DND-41 (cell line): ENCODE results near the gene ATG101.

Source experiments
- ATAC-seq: fragments of 200-7000 bp; cut with Tn5 transposase; 3 replicates; pipeline ENCODE4 v1.9.1; 2021; ENCODE audit warnings: low read depth; ENCODE audit not compliant: insufficient read depth
- DNase-seq: peaks from one replicate; pipeline ENCODE4 v3.0.0-alpha.2; 2020
- H2AFZ ChIP-seq: 2 replicates; pipeline ENCODE4 v1.6.0; 2012; ENCODE audit warnings: low read depth, low read length
- H3K27ac ChIP-seq: 2 replicates; pipeline ENCODE4 v1.5.1; 2012; ENCODE audit warnings: low read length, inconsistent platforms
- H3K27me3 ChIP-seq: fragments of 200-600 bp; sonication (generic); 2 replicates; pipeline ENCODE4 v1.6.0; 2012; ENCODE audit warnings: low read length, mild to moderate bottlenecking, inconsistent platforms; ENCODE audit not compliant: insufficient read depth, poor library complexity
- H3K36me3 ChIP-seq: 2 replicates; pipeline ENCODE4 v1.5.1; 2012; ENCODE audit warnings: low read length, inconsistent platforms; ENCODE audit not compliant: insufficient read depth
- H3K4me1 ChIP-seq: 2 replicates; pipeline ENCODE4 v1.5.1; 2012; ENCODE audit warnings: mild to moderate bottlenecking, low read length; ENCODE audit not compliant: insufficient read depth
- H3K4me2 ChIP-seq: 2 replicates; pipeline ENCODE4 v1.6.0; 2012; ENCODE audit warnings: mild to moderate bottlenecking, moderate library complexity, low read length, inconsistent platforms; ENCODE audit not compliant: insufficient read depth
- H3K4me3 ChIP-seq, 2 experiments: fragments of 200-600 bp in 1 of 2; shearing (Covaris generic) in 1 of 2; 2 replicates each; pipeline ENCODE4 v1.5.1; 2012 to 2016; ENCODE audit warnings: inconsistent platforms in 2 of 2, low read length in 2 of 2, mild to moderate bottlenecking in 2 of 2, low read depth in 1 of 2, moderate library complexity in 1 of 2
- H3K79me2 ChIP-seq: 2 replicates; pipeline ENCODE4 v1.6.0; 2012; ENCODE audit warnings: low read length, inconsistent platforms; ENCODE audit not compliant: insufficient read depth
- H3K9ac ChIP-seq: 2 replicates; pipeline ENCODE4 v1.6.0; 2012; ENCODE audit warnings: low read depth, mild to moderate bottlenecking, inconsistent platforms, low read length, moderate library complexity
- H3K9me3 ChIP-seq: 2 replicates; pipeline ENCODE4 v1.5.1; 2012; ENCODE audit warnings: low read length, moderate library complexity, mild to moderate bottlenecking, inconsistent platforms; ENCODE audit not compliant: insufficient read depth, severe bottlenecking
- H4K20me1 ChIP-seq: 2 replicates; pipeline ENCODE4 v1.6.0; 2012; ENCODE audit warnings: low read length; ENCODE audit not compliant: insufficient read depth
- EZH2 ChIP-seq: IDR thresholded peaks from 3 replicates; pipeline ENCODE4 v1.6.1; 2012; ENCODE audit warnings: borderline replicate concordance, low read depth, mild to moderate bottlenecking, moderate library complexity, low read length, inconsistent platforms; ENCODE audit not compliant: severe bottlenecking
- TF ChIP-seq, protein P1 (sequence below): IDR thresholded peaks from 2 replicates; pipeline ENCODE4 v1.5.1; 2012; ENCODE audit warnings: borderline replicate concordance, low read length, moderate library complexity, mild to moderate bottlenecking; ENCODE audit not compliant: poor library complexity, severe bottlenecking; ENCODE audit errors: extremely low read depth

ATG101 gene

DNA sequence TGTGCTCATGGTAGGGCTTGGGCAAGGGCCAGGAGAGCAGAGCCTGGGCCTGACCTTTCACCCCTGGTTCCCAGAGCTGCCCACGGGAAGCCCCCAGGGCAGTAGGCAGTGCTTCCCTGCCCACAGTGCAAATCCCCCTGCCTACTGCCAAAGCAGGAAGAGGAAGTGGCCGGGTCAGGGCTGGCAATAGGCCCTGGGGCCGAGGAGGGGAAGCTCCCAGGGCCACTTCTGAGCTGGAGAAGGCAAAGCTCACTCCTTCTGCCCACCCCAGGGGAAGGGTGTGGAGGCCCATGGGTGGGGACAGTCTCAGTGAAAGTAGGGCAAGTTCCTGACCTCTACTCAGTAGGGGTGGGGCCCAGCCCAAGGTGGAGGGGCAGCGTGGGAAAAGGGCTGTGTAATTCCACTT lies 24.0 kb upstream of the ATG101 start:
- ATAC-seq = no peak
- Histone ChIP-seq H2AFZ (no peak overlapping the region), H3K27me3 (peaks cover 28% of the 10 kb centered on the region), H3K4me3 (no peak overlapping the region), H3K9ac (no peak overlapping the region), H3K27ac (no peak overlapping the region), H3K36me3 (no peaks in the 10 kb centered on the region), H4K20me1 (peaks cover 13% of the 10 kb centered on the region), H3K4me1 (peaks cover 17% of the 10 kb centered on the region), H3K4me2 (no peak overlapping the region), H3K9me3 (no peaks in the 10 kb centered on the region), H3K79me2 (no peaks in the 10 kb centered on the region)
- no peak for DNase-seq
- TF ChIP-seq, protein P1, sequence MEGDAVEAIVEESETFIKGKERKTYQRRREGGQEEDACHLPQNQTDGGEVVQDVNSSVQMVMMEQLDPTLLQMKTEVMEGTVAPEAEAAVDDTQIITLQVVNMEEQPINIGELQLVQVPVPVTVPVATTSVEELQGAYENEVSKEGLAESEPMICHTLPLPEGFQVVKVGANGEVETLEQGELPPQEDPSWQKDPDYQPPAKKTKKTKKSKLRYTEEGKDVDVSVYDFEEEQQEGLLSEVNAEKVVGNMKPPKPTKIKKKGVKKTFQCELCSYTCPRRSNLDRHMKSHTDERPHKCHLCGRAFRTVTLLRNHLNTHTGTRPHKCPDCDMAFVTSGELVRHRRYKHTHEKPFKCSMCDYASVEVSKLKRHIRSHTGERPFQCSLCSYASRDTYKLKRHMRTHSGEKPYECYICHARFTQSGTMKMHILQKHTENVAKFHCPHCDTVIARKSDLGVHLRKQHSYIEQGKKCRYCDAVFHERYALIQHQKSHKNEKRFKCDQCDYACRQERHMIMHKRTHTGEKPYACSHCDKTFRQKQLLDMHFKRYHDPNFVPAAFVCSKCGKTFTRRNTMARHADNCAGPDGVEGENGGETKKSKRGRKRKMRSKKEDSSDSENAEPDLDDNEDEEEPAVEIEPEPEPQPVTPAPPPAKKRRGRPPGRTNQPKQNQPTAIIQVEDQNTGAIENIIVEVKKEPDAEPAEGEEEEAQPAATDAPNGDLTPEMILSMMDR = no peak
- no peak for TF ChIP-seq EZH2

DNA sequence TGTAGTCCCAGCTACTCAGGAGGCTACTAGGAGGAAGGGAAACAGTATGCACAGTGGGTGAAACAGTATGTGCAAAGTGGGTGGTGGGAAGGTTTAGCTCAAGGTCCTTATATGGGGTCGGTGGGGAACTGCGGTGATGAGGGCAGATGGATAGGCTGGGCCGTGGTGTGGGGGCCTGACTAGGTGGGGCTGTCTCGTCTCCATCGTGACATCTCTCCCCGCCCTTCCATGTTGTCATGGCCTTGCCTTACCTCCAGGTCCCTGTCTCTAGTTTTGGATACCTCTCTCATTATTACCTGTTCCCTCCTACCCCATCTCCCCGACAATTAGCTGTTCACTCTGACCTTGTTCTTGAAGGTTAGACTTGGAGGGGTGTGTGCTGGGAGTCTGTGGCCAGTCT lies 22.9 kb upstream of the ATG101 start:
- DNase-seq (no peak), ATAC-seq (no peak)
- Histone ChIP-seq H2AFZ (no peak overlapping the region), H4K20me1 (peaks cover 20% of the 10 kb centered on the region), H3K9ac (no peak overlapping the region), H3K27ac (no peak overlapping the region), H3K4me2 (no peak overlapping the region), H3K27me3 (peaks cover 38% of the 10 kb centered on the region), H3K4me3 (no peak overlapping the region), H3K9me3 (no peaks in the 10 kb centered on the region), H3K4me1 (peaks cover 25% of the 10 kb centered on the region), H3K79me2 (no peaks in the 10 kb centered on the region), H3K36me3 (no peaks in the 10 kb centered on the region)
- TF ChIP-seq, protein P1 = no peak
- TF ChIP-seq EZH2 = no peak

DNA sequence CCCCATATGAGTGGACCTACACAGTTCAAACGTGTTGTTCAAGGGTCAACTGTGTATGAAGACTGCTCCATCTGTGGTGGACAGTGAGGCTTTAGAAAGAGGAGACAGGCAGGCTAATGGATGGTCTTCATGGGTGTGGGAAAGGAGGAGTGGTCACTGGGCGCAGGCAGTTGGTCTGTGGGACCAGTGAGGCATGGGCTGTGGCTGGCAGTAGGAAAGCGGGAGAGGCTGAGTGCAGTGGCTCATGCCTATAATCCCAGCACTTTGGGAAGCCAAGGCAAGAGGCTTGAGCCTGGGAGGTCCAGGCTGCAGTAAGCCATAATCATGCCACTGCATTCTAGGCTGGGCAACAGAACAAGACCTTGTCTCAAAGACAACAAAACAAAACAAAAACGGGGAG lies 20.5 kb upstream of the ATG101 start:
- Histone ChIP-seq H3K4me3 (no peak overlapping the region), H3K4me2 (no peak overlapping the region), H3K9ac (no peak overlapping the region), H3K27ac (no peak overlapping the region), H3K4me1 (peaks cover 19% of the 10 kb centered on the region), H2AFZ (no peak overlapping the region), H3K9me3 (no peaks in the 10 kb centered on the region), H3K27me3 (peaks cover 60% of the 10 kb centered on the region), H4K20me1 (peaks cover 35% of the 10 kb centered on the region), H3K36me3 (no peaks in the 10 kb centered on the region), H3K79me2 (no peaks in the 10 kb centered on the region)
- no peak for ATAC-seq
- TF ChIP-seq, protein P1 = no peak
- TF ChIP-seq EZH2 = no peak
- DNase-seq = no peak

DNA sequence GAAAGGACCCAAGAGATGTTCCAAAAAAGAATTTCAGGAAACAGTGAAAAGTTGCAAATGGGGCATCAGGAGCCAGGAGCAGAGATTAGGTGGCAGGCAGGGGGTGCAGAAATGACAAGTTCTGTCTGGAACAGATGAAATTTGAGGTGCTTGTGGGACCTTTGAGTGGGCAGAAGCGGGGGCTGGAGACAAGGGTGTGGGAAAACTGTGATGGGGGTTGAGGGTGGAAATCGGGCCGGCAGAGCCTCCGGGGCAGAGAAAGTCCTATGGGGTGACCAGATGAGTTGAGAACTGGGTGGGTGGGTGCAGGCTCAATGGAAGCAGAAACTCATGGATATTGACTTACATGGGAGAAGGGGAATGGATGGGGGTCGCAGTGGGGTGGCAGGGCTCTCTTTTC lies 20.1 kb upstream of the ATG101 start:
- no peak overlapping the region for H3K4me3 ChIP-seq
- H3K9me3 ChIP-seq = no peaks in the 10 kb centered on the region

More for the DNA sequence above, 20.1 kb upstream of the ATG101 start:
- DNase-seq (no peak), ATAC-seq (no peak)
- Histone ChIP-seq H3K79me2 (no peaks in the 10 kb centered on the region), H3K27ac (no peak overlapping the region), H3K9ac (no peak overlapping the region), H3K27me3 (peaks cover 57% of the 10 kb centered on the region), H3K36me3 (no peaks in the 10 kb centered on the region), H3K4me1 (peaks cover 19% of the 10 kb centered on the region), H4K20me1 (peaks cover 37% of the 10 kb centered on the region), H2AFZ (no peak overlapping the region), H3K4me2 (peak overlapping the region; percentile 67)
- TF ChIP-seq, protein P1 = no peak
- no peak for TF ChIP-seq EZH2
